Measurements from ENCODE around the gene SH3TC1.

DNA sequence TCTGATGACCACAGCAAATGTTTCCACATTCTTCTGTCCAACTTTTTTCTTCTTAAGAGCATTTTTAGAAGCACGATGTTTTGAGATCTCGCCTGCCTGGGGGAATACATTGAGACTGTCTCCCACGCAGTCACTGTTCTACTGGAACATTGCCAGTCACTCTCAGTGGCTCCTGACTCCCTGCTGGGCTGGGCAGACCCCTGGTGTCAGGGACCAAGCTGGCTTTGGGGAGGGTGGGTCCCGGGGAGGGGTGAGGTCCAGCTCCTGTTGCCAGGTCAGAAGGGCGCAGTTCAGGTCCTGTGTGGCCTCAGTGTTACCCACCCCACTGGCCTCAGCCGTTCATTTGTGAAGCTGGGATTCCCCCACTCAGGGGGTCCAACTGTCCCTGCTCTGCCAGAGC, 21.5 kb upstream of the SH3TC1 start:
- TF ChIP-seq, protein P1, sequence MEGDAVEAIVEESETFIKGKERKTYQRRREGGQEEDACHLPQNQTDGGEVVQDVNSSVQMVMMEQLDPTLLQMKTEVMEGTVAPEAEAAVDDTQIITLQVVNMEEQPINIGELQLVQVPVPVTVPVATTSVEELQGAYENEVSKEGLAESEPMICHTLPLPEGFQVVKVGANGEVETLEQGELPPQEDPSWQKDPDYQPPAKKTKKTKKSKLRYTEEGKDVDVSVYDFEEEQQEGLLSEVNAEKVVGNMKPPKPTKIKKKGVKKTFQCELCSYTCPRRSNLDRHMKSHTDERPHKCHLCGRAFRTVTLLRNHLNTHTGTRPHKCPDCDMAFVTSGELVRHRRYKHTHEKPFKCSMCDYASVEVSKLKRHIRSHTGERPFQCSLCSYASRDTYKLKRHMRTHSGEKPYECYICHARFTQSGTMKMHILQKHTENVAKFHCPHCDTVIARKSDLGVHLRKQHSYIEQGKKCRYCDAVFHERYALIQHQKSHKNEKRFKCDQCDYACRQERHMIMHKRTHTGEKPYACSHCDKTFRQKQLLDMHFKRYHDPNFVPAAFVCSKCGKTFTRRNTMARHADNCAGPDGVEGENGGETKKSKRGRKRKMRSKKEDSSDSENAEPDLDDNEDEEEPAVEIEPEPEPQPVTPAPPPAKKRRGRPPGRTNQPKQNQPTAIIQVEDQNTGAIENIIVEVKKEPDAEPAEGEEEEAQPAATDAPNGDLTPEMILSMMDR (IDR thresholded peaks at IDR 0.05; ENCODE audit: insufficient read depth, low read length, poor library complexity, severe bottlenecking): no peak
- no peak for TF ChIP-seq EZH2phosphoT487 (conservative IDR thresholded peaks at IDR 0.05; ENCODE audit: low read length)

All from SU-DHL-6 (cell line).